ENCODE results near the gene CENPVL1. TPM values are rescaled to one million over a fixed set of nuclear protein-coding genes. Genes with fewer than 3 reads are reported as not detected.

The CENPVL1 gene
- total RNA-seq, result not detected in 2 replicates

GRCh38 chrX:51710277-51711164, at the start of gene CENPVL1:
Gene CENPVL1 (plus strand): TSS chrX:51710512. CDS start chrX:51710512, 0 bp downstream.

GRCh38 chrX:51682720-51683062, 27.6 kb upstream of the CENPVL1 start, which contains the start of gene CENPVL2:
Gene CENPVL2 (minus strand): TSS chrX:51682831. CDS start chrX:51682831, 0 bp downstream.

GRCh38 chrX:51743179-51743957, 33.1 kb downstream of the CENPVL1 start, which contains the start of gene GSPT2:
Gene GSPT2 (plus strand): TSS chrX:51743442. CDS start chrX:51743627, 185 bp downstream.

Other genes starting within 250 kb of the CENPVL1 start
- 0.59 and 1.1 TPM in 2 replicates for gene NUDT11, start 213.9 kb upstream of the CENPVL1 start, total RNA-seq
- not detected in 2 replicates for gene CENPVL3, start 91.6 kb upstream of the CENPVL1 start, total RNA-seq
- gene CENPVL2, start 27.7 kb upstream of the CENPVL1 start, total RNA-seq, result not detected in 2 replicates
- 3.4 and 3.5 TPM in 2 replicates for gene GSPT2, start 32.9 kb downstream of the CENPVL1 start, total RNA-seq
- 77.5 and 83.8 TPM in 2 replicates for gene MAGED1, start 183.1 kb downstream of the CENPVL1 start, total RNA-seq

Data from mammary microvascular endothelial cell (primary cell).